SKM-1 treated with dmso at 0.1 percent for 144 hours (cell line): Measurements from ENCODE around the gene PGLYRP3.
A peak's percentile ranks its signal among the peaks of the same experiment; 100 is the strongest.

ENCODE experiments used
- DNase-seq: peaks from one replicate; lab custom pipeline; 2025; ENCODE audit not compliant: unreplicated experiment; lab: John Stamatoyannopoulos, UW

Gene PGLYRP3

GRCh38 chr1:153312570-153313186 lies at the start of gene PGLYRP3:
PGLYRP3 (minus strand) TSS chr1:153312952; CDS start chr1:153310665, 2,287 bp downstream.
- no peak for DNase-seq

GRCh38 chr1:153362187-153362775 lies 49.5 kb upstream of the PGLYRP3 start:
- DNase-seq: no peak

GRCh38 chr1:153361480-153362109 lies 48.8 kb upstream of the PGLYRP3 start:
- DNase-seq: no peak

- no peak for DNase-seq
These were observed 48.1 kb upstream of the PGLYRP3 start for GRCh38 chr1:153360592-153361479.

GRCh38 chr1:153360190-153360589 lies 47.4 kb upstream of the PGLYRP3 start:
- no peak for DNase-seq

GRCh38 chr1:153359241-153359640 lies 46.5 kb upstream of the PGLYRP3 start:
- DNase-seq: no peak

GRCh38 chr1:153358691-153358975 lies 45.9 kb upstream of the PGLYRP3 start:
- no peak for DNase-seq

GRCh38 chr1:153357853-153358690 lies 45.3 kb upstream of the PGLYRP3 start, which contains the start of gene S100A9:
S100A9 (plus strand) TSS chr1:153357854; CDS start chr1:153358284, 430 bp downstream.
- DNase-seq: peak; percentile 78

- DNase-seq: peak; percentile 98
These were observed 44.5 kb upstream of the PGLYRP3 start for GRCh38 chr1:153357076-153357852.

GRCh38 chr1:153356392-153357075 lies 43.8 kb upstream of the PGLYRP3 start:
- no peak for DNase-seq

- peak; percentile 93 for DNase-seq
These were observed 42.8 kb upstream of the PGLYRP3 start for GRCh38 chr1:153355445-153356071.

- no peak for DNase-seq
These were observed 41.9 kb upstream of the PGLYRP3 start for GRCh38 chr1:153354515-153355193.

GRCh38 chr1:153353226-153353947 lies 40.6 kb upstream of the PGLYRP3 start:
- peak; percentile 68 for DNase-seq

GRCh38 chr1:153352523-153352922 lies 39.8 kb upstream of the PGLYRP3 start:
- DNase-seq: peak; percentile 89

- DNase-seq: no peak
These were observed 37.7 kb upstream of the PGLYRP3 start for GRCh38 chr1:153350321-153350957.

- DNase-seq: no peak
These were observed 36.9 kb upstream of the PGLYRP3 start for GRCh38 chr1:153349363-153350320.
